Measurements from ENCODE around the gene MINK1. TPM values are rescaled to one million over a fixed set of nuclear protein-coding genes. Genes with fewer than 3 reads are reported as not detected.

The MINK1 gene
- total RNA-seq, 4 donors from 2014 or later: 128 to 406 (median 181) TPM

GRCh38 chr17:4947010-4947410 lies 113.9 kb downstream of the MINK1 start:
- Histone ChIP-seq H3K27me3 (no peaks in the 10 kb centered on the region), H3K9me3 (no peaks in the 10 kb centered on the region), H3K27ac (peak overlapping the region; percentile 95 to 100 (median 100)), H3K4me1 (peaks cover 30 to 63% (median 40%) of the 10 kb centered on the region in 4 donors), H3K4me3 (peak overlapping the region; percentile 52 to 100 (median 84)), H3K36me3 (peaks cover 0 to 6% (median 0%) of the 10 kb centered on the region in 4 donors)
- TF ChIP-seq CTCF (IDR thresholded peaks at IDR 0.05) (no peak), POLR2AphosphoS5 (IDR thresholded peaks at IDR 0.05) (no peak), EP300 (IDR thresholded peaks at IDR 0.05; ENCODE audit: low read depth) (no peak), POLR2A (IDR thresholded peaks at IDR 0.05) (no peak)
- in situ Hi-C loops (cut with MboI; ENCODE audit: low pct_ligation_motif_present in 1 of 4, low pct_unique_long_range_greater_than_20kb in 1 of 4, low sequenced_read_pairs in 3 of 4) (no loop called here), intact Hi-C loops (cut with DNase I; ENCODE audit: low total_unique reads) (no loop called here)
- WGBS, 2 donors (ENCODE audit: low coverage in 1 of 2): 0% methylated on average over 7 of the region's 7 CpGs; no CpG with 5 or more reads in 1 of the 2 donors
- no peak for DNase-seq

Other genes starting within 250 kb of the MINK1 start
- under 1 TPM in 3 of 4 donors, not detected in 1; 0.16 to 0.96 (median 0.40) TPM for gene SMTNL2, start 248.8 kb upstream of the MINK1 start, total RNA-seq
- gene ALOX15, start 191.7 kb upstream of the MINK1 start, total RNA-seq: under 1 TPM in 2 of 4 donors, not detected in 2; 0.41 to 0.48 TPM
- gene PELP1, start 129.2 kb upstream of the MINK1 start, total RNA-seq: 10 to 100 TPM; 12.3 to 42.2 (median 16.1) TPM
- 10 to 100 TPM; 19.3 to 47.9 (median 36.8) TPM for gene ARRB2, start 122.7 kb upstream of the MINK1 start, total RNA-seq
- 10 to 100 TPM in 3 of 4 donors, 1 to 10 TPM in 1; 1.4 to 60.8 (median 34.1) TPM for gene MED11, start 101.9 kb upstream of the MINK1 start, total RNA-seq
- 1 to 10 TPM in 1 of 4 donors, under 1 TPM in 1, not detected in 2; 0.82 to 1.4 TPM for gene ZMYND15, start 93.5 kb upstream of the MINK1 start, total RNA-seq
- 10 to 100 TPM; 13.0 to 72.6 (median 27.0) TPM for gene CXCL16, start 93.4 kb upstream of the MINK1 start, total RNA-seq
- 10 to 100 TPM in 3 of 4 donors, 1 to 10 TPM in 1; 5.2 to 42.6 (median 26.1) TPM for gene TM4SF5, start 61.5 kb upstream of the MINK1 start, total RNA-seq
- gene VMO1, start 47.0 kb upstream of the MINK1 start, total RNA-seq: 1 to 10 TPM in 2 of 4 donors, under 1 TPM in 1, not detected in 1; 0.68 to 5.2 (median 1.9) TPM
- gene GLTPD2, start 44.4 kb upstream of the MINK1 start, total RNA-seq: 1 to 10 TPM in 1 of 4 donors, under 1 TPM in 1, not detected in 2; 0.41 to 1.7 TPM
- 100 to 1,000 TPM in 2 of 4 donors, 10 to 100 TPM in 2; 34.0 to 111 (median 80.9) TPM for gene PSMB6, start 37.2 kb upstream of the MINK1 start, total RNA-seq
- 10 to 100 TPM; 13.9 to 81.9 (median 18.9) TPM for gene PLD2, start 26.2 kb upstream of the MINK1 start, total RNA-seq
- gene C17orf107, start 66.2 kb downstream of the MINK1 start, total RNA-seq: 1 to 10 TPM in 3 of 4 donors, not detected in 1; 1.8 to 3.2 (median 2.1) TPM
- under 1 TPM in 1 of 4 donors, not detected in 3; 0.32 TPM for gene CHRNE, start 69.8 kb downstream of the MINK1 start, total RNA-seq
- not detected for gene GP1BA, start 98.9 kb downstream of the MINK1 start, total RNA-seq
- 100 to 1,000 TPM in 1 of 4 donors, 10 to 100 TPM in 3; 62.4 to 120 (median 83.9) TPM for gene SLC25A11, start 106.7 kb downstream of the MINK1 start, total RNA-seq
- gene RNF167, start 106.9 kb downstream of the MINK1 start, total RNA-seq: 100 to 1,000 TPM in 1 of 4 donors, 10 to 100 TPM in 3; 57.2 to 348 (median 73.7) TPM
- 1,000 to 10,000 TPM in 1 of 4 donors, 100 to 1,000 TPM in 3; 743 to 1,049 (median 945) TPM for gene PFN1, start 115.2 kb downstream of the MINK1 start, total RNA-seq
- 100 to 1,000 TPM in 1 of 4 donors, 10 to 100 TPM in 1, 1 to 10 TPM in 2; 2.5 to 211 (median 12.9) TPM for gene ENO3, start 117.8 kb downstream of the MINK1 start, total RNA-seq
- gene SPAG7, start 134.5 kb downstream of the MINK1 start, total RNA-seq: 10 to 100 TPM in 3 of 4 donors, 1 to 10 TPM in 1; 8.2 to 64.7 (median 47.4) TPM
- gene CAMTA2, start 154.3 kb downstream of the MINK1 start, total RNA-seq: 10 to 100 TPM; 35.9 to 71.8 (median 51.8) TPM
- gene INCA1, start 164.2 kb downstream of the MINK1 start, total RNA-seq: 1 to 10 TPM in 2 of 4 donors, not detected in 2; 1.8 to 2.2 TPM
- gene KIF1C, start 164.6 kb downstream of the MINK1 start, total RNA-seq: 100 to 1,000 TPM; 106 to 125 (median 114) TPM
- 1 to 10 TPM in 3 of 4 donors, not detected in 1; 1.3 to 6.0 (median 3.4) TPM for gene SLC52A1, start 202.1 kb downstream of the MINK1 start, total RNA-seq
- 10 to 100 TPM in 1 of 4 donors, 1 to 10 TPM in 3; 6.0 to 11.6 (median 8.6) TPM for gene ZFP3, start 245.1 kb downstream of the MINK1 start, total RNA-seq

Data from transverse colon (tissue), 4 donors.